Measurements from ENCODE around the gene MUC12. TPM values are rescaled to one million over a fixed set of nuclear protein-coding genes. Genes with fewer than 3 reads are reported as not detected.

MUC12 gene
- total and polyA plus RNA-seq, 2 of the 13 experiments (the other 11 are each of a cell fraction or from before 2014, with no cell fraction given), result not detected

- TF ChIP-seq DDIT3 (CRISPR knock-in tag; IDR thresholded peaks at IDR 0.05), result no peak
- no peak for TF ChIP-seq DMAP1 (CRISPR knock-in tag; IDR thresholded peaks at IDR 0.05)
- TF ChIP-seq THAP7 (CRISPR knock-in tag; IDR thresholded peaks at IDR 0.05), result no peak
- TF ChIP-seq SMAD1 (CRISPR knock-in tag; IDR thresholded peaks at IDR 0.05; ENCODE audit: borderline replicate concordance, low read depth), result no peak
- TF ChIP-seq GATAD1 (CRISPR knock-in tag; IDR thresholded peaks at IDR 0.05), result peak; percentile 67
- TF ChIP-seq POLR2G (IDR thresholded peaks at IDR 0.05; ENCODE audit: low read depth, low read length), result no peak
- TF ChIP-seq IKZF4 (CRISPR knock-in tag; IDR thresholded peaks at IDR 0.05; ENCODE audit: borderline replicate concordance, low read depth, not compliant biosample characterization), result peak; percentile 76
- TF ChIP-seq MED13 (CRISPR knock-in tag; IDR thresholded peaks at IDR 0.05), result no peak
- no peak for TF ChIP-seq ZNF644 (CRISPR knock-in tag; IDR thresholded peaks at IDR 0.05; ENCODE audit: low read depth)
- TF ChIP-seq HBP1 (CRISPR knock-in tag; IDR thresholded peaks at IDR 0.05; ENCODE audit: low read depth), result peak; percentile 96; the same call in 1 of the 2 replicates
- TF ChIP-seq ZNF639 (CRISPR knock-in tag; conservative IDR thresholded peaks at IDR 0.05), result peak; percentile 53; the same call in 1 of the 2 replicates
- TF ChIP-seq NFATC3 (CRISPR knock-in tag; IDR thresholded peaks at IDR 0.05), result no peak
- TF ChIP-seq ZNF232 (CRISPR knock-in tag; IDR thresholded peaks at IDR 0.05; ENCODE audit: borderline replicate concordance), result peak; percentile 95
- peak; percentile 55 for TF ChIP-seq TEAD3 (CRISPR knock-in tag; optimal IDR thresholded peaks at IDR 0.05; ENCODE audit: borderline replicate concordance)
- TF ChIP-seq SYNCRIP (IDR thresholded peaks at IDR 0.05; ENCODE audit: insufficient read depth, low read depth, low read length), result no peak
- TF ChIP-seq EHMT2 (IDR thresholded peaks at IDR 0.05; ENCODE audit: borderline replicate concordance, low read depth, low read length), result peak; percentile 94
- no peak for TF ChIP-seq DR1 (CRISPR knock-in tag; IDR thresholded peaks at IDR 0.05)
- TF ChIP-seq ZNF264 (CRISPR knock-in tag; IDR thresholded peaks at IDR 0.05), result no peak
- TF ChIP-seq KLF16 (CRISPR knock-in tag; IDR thresholded peaks at IDR 0.05), result peak in 1 of 2 experiments; percentile 94; a peak in 2 of 4 replicates
- no peak for TF ChIP-seq ZNF562 (CRISPR knock-in tag; IDR thresholded peaks at IDR 0.05; ENCODE audit: borderline replicate concordance)
Observed at GRCh38 chr7:101058355-101058754, 89.0 kb downstream of the MUC12 start (continued).

Data from HepG2 (cell line).